ENCODE measurements around the gene JOSD2.
"Not testable (repeated sequence)": the region's sequence is repeated elsewhere in the genome, so short reads cannot be mapped to it uniquely, and the experiment has no call there.

Gene JOSD2

GRCh38 chr19:50475101-50475568, 35.9 kb downstream of the JOSD2 start:
- DNase-seq, result no peak

GRCh38 chr19:50473336-50473735, 37.7 kb downstream of the JOSD2 start:
- not testable (repeated sequence) for DNase-seq

- no peak for DNase-seq
Measured at GRCh38 chr19:50468818-50469217, 42.2 kb downstream of the JOSD2 start.

- DNase-seq, result no peak
Measured at GRCh38 chr19:50467566-50467965, 43.4 kb downstream of the JOSD2 start.

- DNase-seq, result no peak
Measured at GRCh38 chr19:50466706-50467039, 44.3 kb downstream of the JOSD2 start.

GRCh38 chr19:50465986-50466705, 44.8 kb downstream of the JOSD2 start:
- no peak for DNase-seq

- no peak for DNase-seq
Measured at GRCh38 chr19:50465000-50465399, 46.0 kb downstream of the JOSD2 start.

- DNase-seq, result no peak
Measured at GRCh38 chr19:50464348-50464747, 46.6 kb downstream of the JOSD2 start.

GRCh38 chr19:50462970-50463369, 48.0 kb downstream of the JOSD2 start:
- DNase-seq, result no peak

GRCh38 chr19:50461066-50461875, 49.7 kb downstream of the JOSD2 start:
- peak in 1 of 2 donors; percentile 14 for DNase-seq

- no peak for DNase-seq
Measured at GRCh38 chr19:50460161-50460765, 50.7 kb downstream of the JOSD2 start.

GRCh38 chr19:50459638-50460037, 51.4 kb downstream of the JOSD2 start:
- no peak for DNase-seq

GRCh38 chr19:50459067-50459456, 51.9 kb downstream of the JOSD2 start:
- DNase-seq, result no peak

- no peak for DNase-seq
Measured at GRCh38 chr19:50458396-50459066, 52.5 kb downstream of the JOSD2 start.

- DNase-seq, result no peak
Measured at GRCh38 chr19:50457300-50457699, 53.7 kb downstream of the JOSD2 start.

Data from bone marrow (tissue), 2 donors.